Esophagus muscularis mucosa (tissue), 4 donors: ENCODE data around the gene GABRQ. TPM values are rescaled to one million over a fixed set of nuclear protein-coding genes. Genes with fewer than 3 reads are reported as not detected.

Experiments
- DNase-seq: peaks from one replicate; pipeline ENCODE4 v3.0.0-alpha.2; 2017; ENCODE audit errors: extremely low spot score
- H3K27ac ChIP-seq, 4 donors: fragments of 200-600 bp; sonication (generic); replicated peaks in 1 of 4; 1 replicate in 3 of 4; 2 replicates in 1 of 4; pipeline ENCODE4 v1.5.1; 2016 to 2019; ENCODE audit warnings: mild to moderate bottlenecking in 1 of 4
- H3K27me3 ChIP-seq, 4 donors: fragments of 200-600 bp; sonication (generic); one replicate each; pipeline versions ENCODE4 v1.5.1 to v1.6.0; 2016 to 2019
- H3K36me3 ChIP-seq, 4 donors: fragments of 200-600 bp; sonication (generic); one replicate each; pipeline ENCODE4 v1.5.1; 2016 to 2019
- H3K4me1 ChIP-seq, 4 donors: fragments of 200-600 bp; sonication (generic); one replicate each; pipeline ENCODE4 v1.5.1; 2016 to 2019
- H3K4me3 ChIP-seq, 4 donors: fragments of 200-600 bp; sonication (generic); 1 replicate in 2 of 4; 2 replicates in 2 of 4; pipeline ENCODE4 v1.5.1; 2016 to 2019; ENCODE audit warnings: mild to moderate bottlenecking in 4 of 4, moderate library complexity in 1 of 4
- H3K9me3 ChIP-seq, 4 donors: fragments of 200-600 bp; sonication (generic); 1 replicate in 3 of 4; 2 replicates in 1 of 4; pipeline ENCODE4 v1.5.1; 2016 to 2019
- EP300 ChIP-seq: sonication (generic); formaldehyde crosslinking; IDR thresholded peaks from one replicate; pipeline ENCODE4 v1.6.1; 2017; ENCODE audit warnings: antibody characterized with exemption
- POLR2A ChIP-seq: fragments of 450-650 bp; IDR thresholded peaks from one replicate; pipeline ENCODE4 v1.6.1; 2017; ENCODE audit warnings: antibody characterized with exemption, moderate library complexity, mild to moderate bottlenecking, low read depth
- POLR2AphosphoS5 ChIP-seq, 2 donors: sonication (generic); formaldehyde crosslinking; IDR thresholded peaks; one replicate each; pipeline ENCODE4 v1.6.1; 2017; ENCODE audit warnings: antibody characterized with exemption in 2 of 2
- WGBS: methylation state at CpG from one replicate; pipeline ENCODE4 v1.1.5; 2018; 5-methylcytosine and 5-hydroxymethylcytosine counted together
- intact Hi-C: fragments of 100-400 bp; cut with DNase I; formaldehyde crosslinking; loops from one replicate; pipeline ENCODE4 v1.15.1; 2023
- total RNA-seq, 4 donors: library from RNA; depleted of rRNA; stranded (reverse); fragments of >200 nt; gene quantifications; one replicate each; pipeline versions ENCODE4 v1.1.0 to v1.2.1, GENCODE V29; 2016
- TF ChIP-seq, protein P1 (sequence below), 3 experiments: fragments of 200-600 bp in 2 of 3; fragments of 450-650 bp in 1 of 3; sonication (generic) in 2 of 3; IDR thresholded peaks; one replicate each; pipeline ENCODE4 v1.5.1; 2017 to 2019; ENCODE audit warnings: antibody characterized with exemption in 3 of 3, mild to moderate bottlenecking in 2 of 3, moderate library complexity in 1 of 3

The GABRQ gene
- total RNA-seq, 4 donors from 2014 or later, result 0.06 TPM; not detected in 3

DNA sequence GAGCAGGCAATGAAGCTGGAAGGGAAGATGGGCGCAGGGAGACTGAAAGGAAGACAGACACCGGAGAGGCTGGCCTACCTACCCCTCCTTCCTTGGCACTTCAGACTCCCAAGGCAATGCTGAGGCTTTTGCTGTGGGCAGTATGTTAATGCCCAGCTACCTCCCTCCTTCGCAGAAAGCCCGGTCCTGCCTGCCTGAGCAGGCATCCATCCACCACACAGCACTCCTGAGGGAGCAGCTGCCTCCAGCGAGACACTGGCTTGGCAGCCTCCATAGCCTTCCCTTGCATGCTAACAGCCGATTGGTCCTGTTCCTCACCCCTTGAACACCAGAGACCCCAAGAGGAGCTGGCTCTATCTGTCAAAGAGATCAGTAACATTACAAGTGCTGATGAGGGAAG is 14.4 kb downstream of the GABRQ start:
- H3K27me3 ChIP-seq, result no peaks in the 10 kb centered on the region
- DNase-seq, result peak; percentile 7
- H3K36me3 ChIP-seq, result no peaks in the 10 kb centered on the region
- H3K4me1 ChIP-seq, result no peaks in the 10 kb centered on the region
- no peaks in the 10 kb centered on the region for H3K9me3 ChIP-seq
- intact Hi-C loops, result no loop called here
- H3K27ac ChIP-seq, result no peak overlapping the region
- 88% methylated on average over 6 of the region's 6 CpGs for WGBS
- H3K4me3 ChIP-seq, result no peak overlapping the region
- TF ChIP-seq EP300, result no peak
- no peak for TF ChIP-seq POLR2A
- no peak for TF ChIP-seq POLR2AphosphoS5 (IDR thresholded peaks at IDR 0.05)
- TF ChIP-seq, protein P1, sequence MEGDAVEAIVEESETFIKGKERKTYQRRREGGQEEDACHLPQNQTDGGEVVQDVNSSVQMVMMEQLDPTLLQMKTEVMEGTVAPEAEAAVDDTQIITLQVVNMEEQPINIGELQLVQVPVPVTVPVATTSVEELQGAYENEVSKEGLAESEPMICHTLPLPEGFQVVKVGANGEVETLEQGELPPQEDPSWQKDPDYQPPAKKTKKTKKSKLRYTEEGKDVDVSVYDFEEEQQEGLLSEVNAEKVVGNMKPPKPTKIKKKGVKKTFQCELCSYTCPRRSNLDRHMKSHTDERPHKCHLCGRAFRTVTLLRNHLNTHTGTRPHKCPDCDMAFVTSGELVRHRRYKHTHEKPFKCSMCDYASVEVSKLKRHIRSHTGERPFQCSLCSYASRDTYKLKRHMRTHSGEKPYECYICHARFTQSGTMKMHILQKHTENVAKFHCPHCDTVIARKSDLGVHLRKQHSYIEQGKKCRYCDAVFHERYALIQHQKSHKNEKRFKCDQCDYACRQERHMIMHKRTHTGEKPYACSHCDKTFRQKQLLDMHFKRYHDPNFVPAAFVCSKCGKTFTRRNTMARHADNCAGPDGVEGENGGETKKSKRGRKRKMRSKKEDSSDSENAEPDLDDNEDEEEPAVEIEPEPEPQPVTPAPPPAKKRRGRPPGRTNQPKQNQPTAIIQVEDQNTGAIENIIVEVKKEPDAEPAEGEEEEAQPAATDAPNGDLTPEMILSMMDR (IDR thresholded peaks at IDR 0.05), result no peak

DNA sequence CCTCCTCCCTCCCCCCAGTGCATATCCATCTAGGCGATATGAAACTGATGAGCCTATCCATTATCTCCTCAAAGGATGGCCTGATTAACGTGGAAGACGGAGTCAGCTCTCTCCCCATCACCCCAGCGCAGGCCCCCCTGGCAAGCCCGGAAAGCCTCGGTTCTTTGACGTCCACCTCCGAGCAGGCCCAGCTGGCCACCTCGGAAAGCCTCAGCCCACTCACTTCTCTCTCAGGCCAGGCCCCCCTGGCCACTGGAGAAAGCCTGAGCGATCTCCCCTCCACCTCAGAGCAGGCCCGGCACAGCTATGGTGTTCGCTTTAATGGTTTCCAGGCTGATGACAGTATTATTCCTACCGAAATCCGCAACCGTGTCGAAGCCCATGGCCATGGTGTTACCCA is 14.8 kb downstream of the GABRQ start:
- DNase-seq, result no peak
- Histone ChIP-seq H3K27ac (no peak overlapping the region), H3K27me3 (no peaks in the 10 kb centered on the region), H3K4me1 (no peaks in the 10 kb centered on the region), H3K4me3 (no peak overlapping the region), H3K36me3 (no peaks in the 10 kb centered on the region), H3K9me3 (no peaks in the 10 kb centered on the region)
- WGBS, result 83% methylated on average over 16 of the region's 16 CpGs
- intact Hi-C loops, result no loop called here
- TF ChIP-seq POLR2AphosphoS5 (IDR thresholded peaks at IDR 0.05), result no peak
- no peak for TF ChIP-seq POLR2A
- TF ChIP-seq, protein P1 (IDR thresholded peaks at IDR 0.05), result no peak
- no peak for TF ChIP-seq EP300

DNA sequence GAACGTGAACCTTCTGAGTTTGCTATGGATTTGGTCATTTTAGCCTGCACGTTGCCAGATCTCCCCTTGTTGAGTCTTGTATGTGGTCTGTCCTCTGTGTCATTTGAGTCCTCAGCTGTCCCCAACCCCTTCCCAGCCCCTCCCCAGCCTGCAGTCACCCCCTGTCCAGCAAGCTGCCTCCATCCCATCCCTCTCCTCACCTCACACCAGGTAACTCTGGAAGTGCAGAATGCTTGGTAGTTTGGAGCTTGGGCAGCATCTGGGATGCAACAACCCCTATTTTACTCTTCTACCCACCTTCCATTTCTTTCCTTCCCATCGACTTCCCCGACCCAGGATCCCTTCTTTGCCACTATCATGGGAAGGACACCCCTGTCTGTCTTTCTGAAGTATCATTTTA is 18.4 kb downstream of the GABRQ start:
- no peak for TF ChIP-seq POLR2A
- TF ChIP-seq EP300, result no peak
- TF ChIP-seq, protein P1 (IDR thresholded peaks at IDR 0.05), result no peak
- no peak for TF ChIP-seq POLR2AphosphoS5 (IDR thresholded peaks at IDR 0.05)
- WGBS, result 58% methylated on average over 4 of the region's 4 CpGs
- no peak overlapping the region for H3K27ac ChIP-seq
- peak; percentile 26 for DNase-seq
- H3K4me3 ChIP-seq, result no peak overlapping the region
- H3K4me1 ChIP-seq, result no peaks in the 10 kb centered on the region
- no peaks in the 10 kb centered on the region for H3K36me3 ChIP-seq
- intact Hi-C loops, result no loop called here
- no peaks in the 10 kb centered on the region for H3K9me3 ChIP-seq
- no peaks in the 10 kb centered on the region for H3K27me3 ChIP-seq

DNA sequence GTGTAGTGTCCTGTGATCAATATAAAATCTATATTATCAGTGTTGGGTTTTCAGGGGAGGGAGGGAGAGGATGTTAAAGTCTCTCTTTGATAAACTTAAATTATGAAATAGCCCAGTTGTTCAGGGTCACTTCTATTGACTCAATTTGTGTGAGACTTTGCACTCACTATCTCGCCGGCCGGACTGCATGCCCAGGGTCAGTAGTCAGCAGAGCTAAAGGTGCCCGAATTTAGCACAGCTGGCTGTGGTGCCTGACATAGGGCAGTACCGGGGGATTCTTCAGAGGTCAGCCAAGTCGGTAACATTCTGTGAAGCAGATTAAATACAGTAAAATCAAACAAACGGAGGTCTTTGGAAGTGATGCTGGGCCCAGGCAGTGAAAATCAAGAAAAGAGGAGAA is 19.2 kb downstream of the GABRQ start:
- no peaks in the 10 kb centered on the region for H3K27me3 ChIP-seq
- H3K4me3 ChIP-seq, result no peak overlapping the region
- 88% methylated on average over 7 of the region's 7 CpGs for WGBS
- no peak for TF ChIP-seq POLR2A
- no peaks in the 10 kb centered on the region for H3K9me3 ChIP-seq
- H3K27ac ChIP-seq, result no peak overlapping the region
- DNase-seq, result peak; percentile 47
- intact Hi-C loops, result no loop called here
- no peaks in the 10 kb centered on the region for H3K36me3 ChIP-seq
- no peaks in the 10 kb centered on the region for H3K4me1 ChIP-seq

DNA sequence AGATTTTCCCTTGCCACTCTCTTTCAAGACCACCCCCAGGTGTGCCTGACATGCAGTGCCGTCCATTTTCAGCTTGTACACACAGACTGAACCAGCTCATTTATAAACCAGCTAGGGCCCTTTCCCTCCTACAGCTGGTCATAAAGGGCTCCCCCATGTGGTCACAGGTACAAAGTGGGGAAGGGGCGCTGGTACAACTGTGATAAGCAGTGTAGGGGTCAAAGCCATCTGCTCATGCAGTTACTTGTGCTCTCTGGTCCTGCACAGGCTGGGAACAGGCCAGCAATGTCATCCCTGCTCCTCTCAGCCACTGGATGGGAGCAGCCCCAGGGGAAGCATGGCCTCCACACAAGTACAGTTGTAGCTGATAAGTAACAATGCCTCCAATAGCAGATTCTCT is 20.6 kb downstream of the GABRQ start:
- Histone ChIP-seq H3K36me3 (no peaks in the 10 kb centered on the region), H3K27me3 (no peaks in the 10 kb centered on the region), H3K27ac (no peak overlapping the region), H3K4me1 (no peaks in the 10 kb centered on the region), H3K9me3 (no peaks in the 10 kb centered on the region), H3K4me3 (no peak overlapping the region)
- TF ChIP-seq EP300, result no peak
- DNase-seq, result peak; percentile 21
- 48% methylated on average over 2 of the region's 2 CpGs for WGBS
- intact Hi-C loops, result no loop called here

DNA sequence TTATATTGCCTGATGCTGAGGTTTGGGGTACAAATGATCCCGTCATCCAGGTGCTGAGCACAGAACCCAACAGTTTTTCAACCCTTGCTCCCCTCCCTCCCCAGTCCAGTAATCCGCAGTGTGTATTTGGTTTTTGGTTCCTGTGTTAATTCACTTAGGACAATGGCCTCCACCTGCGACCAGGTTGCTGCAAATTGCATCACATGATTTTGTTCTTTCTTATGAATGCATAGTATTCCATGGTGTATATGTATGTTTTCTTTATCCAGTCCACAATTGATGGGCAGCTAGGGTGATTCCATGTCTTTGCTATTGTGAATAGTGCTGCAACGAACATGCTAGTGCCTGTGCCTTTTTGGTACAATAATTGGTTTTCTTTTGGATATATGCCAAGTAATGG is 25.4 kb downstream of the GABRQ start:
- intact Hi-C loops, result no loop called here
- peak; percentile 24 for DNase-seq
- H3K27ac ChIP-seq, result no peak overlapping the region
- no peaks in the 10 kb centered on the region for H3K36me3 ChIP-seq
- TF ChIP-seq, protein P1 (IDR thresholded peaks at IDR 0.05), result no peak
- TF ChIP-seq POLR2A, result no peak
- TF ChIP-seq EP300, result no peak
- TF ChIP-seq POLR2AphosphoS5 (IDR thresholded peaks at IDR 0.05), result no peak
- H3K9me3 ChIP-seq, result peaks cover 0 to 25% (median 3%) of the 10 kb centered on the region in 4 donors
- H3K4me3 ChIP-seq, result no peak overlapping the region
- WGBS, result 55% methylated on average over 3 of the region's 4 CpGs
- no peaks in the 10 kb centered on the region for H3K4me1 ChIP-seq
- H3K27me3 ChIP-seq, result no peaks in the 10 kb centered on the region
